Panc1 (cell line): ENCODE data around the gene FFAR2.

Experiments
- POLR2AphosphoS5 ChIP-seq: IDR thresholded peaks from 2 replicates; pipeline ENCODE4 v1.6.1; 2012; ENCODE audit warnings: mild to moderate bottlenecking, low read depth, low read length, moderate library complexity
- SIN3A ChIP-seq: IDR thresholded peaks from 2 replicates; pipeline ENCODE4 v1.6.1; 2012; ENCODE audit warnings: low read depth, mild to moderate bottlenecking, low read length, moderate library complexity, borderline replicate concordance; ENCODE audit not compliant: insufficient read depth
- TCF7L2 ChIP-seq: IDR thresholded peaks from 2 replicates; pipeline ENCODE4 v1.6.1; 2011; ENCODE audit warnings: mild to moderate bottlenecking, low read depth, low read length, inconsistent platforms
- TF ChIP-seq, protein P1 (sequence below): fragments of 450-650 bp; IDR thresholded peaks from 2 replicates; pipeline ENCODE4 v1.5.1; 2017; ENCODE audit warnings: mild to moderate bottlenecking
- TF ChIP-seq, protein P2 (sequence below), 2 experiments: IDR thresholded peaks; 2 replicates each; pipeline ENCODE4 v1.6.1; 2011 to 2012; ENCODE audit warnings: low read depth in 2 of 2, control low read depth in 1 of 2, low read length in 1 of 2, mild to moderate bottlenecking in 1 of 2, moderate library complexity in 1 of 2; ENCODE audit not compliant: insufficient read depth in 1 of 2

DNA sequence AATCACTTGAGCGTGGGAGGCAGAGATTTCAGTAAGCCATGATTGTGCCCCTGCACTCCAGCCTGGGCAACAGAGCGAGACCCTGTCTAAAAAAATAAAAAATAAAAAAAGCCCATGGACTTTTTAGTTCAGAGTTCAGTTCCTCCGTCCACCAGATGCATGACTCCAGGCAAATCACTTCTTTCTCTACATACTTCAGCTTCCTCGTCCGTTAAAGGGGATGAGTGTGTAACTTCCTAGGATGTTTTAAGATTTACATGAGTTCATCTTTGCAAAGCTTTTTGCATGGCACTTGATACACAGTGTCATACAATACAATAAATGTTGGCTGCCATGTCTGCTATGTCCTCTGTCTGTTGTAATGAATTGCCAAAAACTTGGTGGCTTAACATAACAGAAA lies 10.0 kb upstream of the FFAR2 start:
- TF ChIP-seq, protein P1, sequence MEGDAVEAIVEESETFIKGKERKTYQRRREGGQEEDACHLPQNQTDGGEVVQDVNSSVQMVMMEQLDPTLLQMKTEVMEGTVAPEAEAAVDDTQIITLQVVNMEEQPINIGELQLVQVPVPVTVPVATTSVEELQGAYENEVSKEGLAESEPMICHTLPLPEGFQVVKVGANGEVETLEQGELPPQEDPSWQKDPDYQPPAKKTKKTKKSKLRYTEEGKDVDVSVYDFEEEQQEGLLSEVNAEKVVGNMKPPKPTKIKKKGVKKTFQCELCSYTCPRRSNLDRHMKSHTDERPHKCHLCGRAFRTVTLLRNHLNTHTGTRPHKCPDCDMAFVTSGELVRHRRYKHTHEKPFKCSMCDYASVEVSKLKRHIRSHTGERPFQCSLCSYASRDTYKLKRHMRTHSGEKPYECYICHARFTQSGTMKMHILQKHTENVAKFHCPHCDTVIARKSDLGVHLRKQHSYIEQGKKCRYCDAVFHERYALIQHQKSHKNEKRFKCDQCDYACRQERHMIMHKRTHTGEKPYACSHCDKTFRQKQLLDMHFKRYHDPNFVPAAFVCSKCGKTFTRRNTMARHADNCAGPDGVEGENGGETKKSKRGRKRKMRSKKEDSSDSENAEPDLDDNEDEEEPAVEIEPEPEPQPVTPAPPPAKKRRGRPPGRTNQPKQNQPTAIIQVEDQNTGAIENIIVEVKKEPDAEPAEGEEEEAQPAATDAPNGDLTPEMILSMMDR = no peak
- TF ChIP-seq POLR2AphosphoS5 (no peak), SIN3A (no peak), TCF7L2 (no peak)
- TF ChIP-seq, protein P2, sequence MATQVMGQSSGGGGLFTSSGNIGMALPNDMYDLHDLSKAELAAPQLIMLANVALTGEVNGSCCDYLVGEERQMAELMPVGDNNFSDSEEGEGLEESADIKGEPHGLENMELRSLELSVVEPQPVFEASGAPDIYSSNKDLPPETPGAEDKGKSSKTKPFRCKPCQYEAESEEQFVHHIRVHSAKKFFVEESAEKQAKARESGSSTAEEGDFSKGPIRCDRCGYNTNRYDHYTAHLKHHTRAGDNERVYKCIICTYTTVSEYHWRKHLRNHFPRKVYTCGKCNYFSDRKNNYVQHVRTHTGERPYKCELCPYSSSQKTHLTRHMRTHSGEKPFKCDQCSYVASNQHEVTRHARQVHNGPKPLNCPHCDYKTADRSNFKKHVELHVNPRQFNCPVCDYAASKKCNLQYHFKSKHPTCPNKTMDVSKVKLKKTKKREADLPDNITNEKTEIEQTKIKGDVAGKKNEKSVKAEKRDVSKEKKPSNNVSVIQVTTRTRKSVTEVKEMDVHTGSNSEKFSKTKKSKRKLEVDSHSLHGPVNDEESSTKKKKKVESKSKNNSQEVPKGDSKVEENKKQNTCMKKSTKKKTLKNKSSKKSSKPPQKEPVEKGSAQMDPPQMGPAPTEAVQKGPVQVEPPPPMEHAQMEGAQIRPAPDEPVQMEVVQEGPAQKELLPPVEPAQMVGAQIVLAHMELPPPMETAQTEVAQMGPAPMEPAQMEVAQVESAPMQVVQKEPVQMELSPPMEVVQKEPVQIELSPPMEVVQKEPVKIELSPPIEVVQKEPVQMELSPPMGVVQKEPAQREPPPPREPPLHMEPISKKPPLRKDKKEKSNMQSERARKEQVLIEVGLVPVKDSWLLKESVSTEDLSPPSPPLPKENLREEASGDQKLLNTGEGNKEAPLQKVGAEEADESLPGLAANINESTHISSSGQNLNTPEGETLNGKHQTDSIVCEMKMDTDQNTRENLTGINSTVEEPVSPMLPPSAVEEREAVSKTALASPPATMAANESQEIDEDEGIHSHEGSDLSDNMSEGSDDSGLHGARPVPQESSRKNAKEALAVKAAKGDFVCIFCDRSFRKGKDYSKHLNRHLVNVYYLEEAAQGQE (IDR thresholded peaks at IDR 0.05; ENCODE audit: insufficient read depth in 1 of 2, low read depth in 2 of 2, low read length in 1 of 2) = no peak
